ENCODE results near the gene KRT23. TPM values are rescaled to one million over a fixed set of nuclear protein-coding genes. Genes with fewer than 3 reads are reported as not detected.
A peak's percentile ranks its signal among the peaks of the same experiment; 100 is the strongest.

KRT23 gene
- total and polyA plus RNA-seq, 9 of the 15 experiments (the other 6 are each of a cell fraction or from before 2014, with no cell fraction given), result not detected

DNA sequence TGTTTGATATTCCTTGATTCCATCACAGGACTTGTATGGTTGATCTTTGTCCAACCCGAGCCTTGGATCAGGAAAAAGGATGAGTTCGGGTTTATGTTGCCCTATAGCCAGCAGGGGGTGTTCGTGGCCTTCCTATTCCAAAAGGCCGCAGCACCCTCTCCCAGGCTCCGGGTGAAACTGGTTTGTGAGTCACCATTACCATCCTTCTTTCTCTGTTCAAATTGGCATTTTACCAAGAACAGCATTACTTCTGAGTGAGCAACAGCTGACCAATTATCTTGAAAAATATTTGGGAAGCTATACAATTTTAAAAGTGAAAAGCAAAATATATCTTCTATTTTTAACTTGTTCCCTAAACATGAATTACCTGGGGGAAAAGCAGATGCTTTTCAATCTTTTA, 28.1 kb downstream of the KRT23 start (continued):
- TF ChIP-seq, protein P1, sequence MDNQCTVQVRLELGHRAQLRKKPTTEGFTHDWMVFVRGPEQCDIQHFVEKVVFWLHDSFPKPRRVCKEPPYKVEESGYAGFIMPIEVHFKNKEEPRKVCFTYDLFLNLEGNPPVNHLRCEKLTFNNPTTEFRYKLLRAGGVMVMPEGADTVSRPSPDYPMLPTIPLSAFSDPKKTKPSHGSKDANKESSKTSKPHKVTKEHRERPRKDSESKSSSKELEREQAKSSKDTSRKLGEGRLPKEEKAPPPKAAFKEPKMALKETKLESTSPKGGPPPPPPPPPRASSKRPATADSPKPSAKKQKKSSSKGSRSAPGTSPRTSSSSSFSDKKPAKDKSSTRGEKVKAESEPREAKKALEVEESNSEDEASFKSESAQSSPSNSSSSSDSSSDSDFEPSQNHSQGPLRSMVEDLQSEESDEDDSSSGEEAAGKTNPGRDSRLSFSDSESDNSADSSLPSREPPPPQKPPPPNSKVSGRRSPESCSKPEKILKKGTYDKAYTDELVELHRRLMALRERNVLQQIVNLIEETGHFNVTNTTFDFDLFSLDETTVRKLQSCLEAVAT (IDR thresholded peaks at IDR 0.05), result no peak
- TF ChIP-seq, protein P2, sequence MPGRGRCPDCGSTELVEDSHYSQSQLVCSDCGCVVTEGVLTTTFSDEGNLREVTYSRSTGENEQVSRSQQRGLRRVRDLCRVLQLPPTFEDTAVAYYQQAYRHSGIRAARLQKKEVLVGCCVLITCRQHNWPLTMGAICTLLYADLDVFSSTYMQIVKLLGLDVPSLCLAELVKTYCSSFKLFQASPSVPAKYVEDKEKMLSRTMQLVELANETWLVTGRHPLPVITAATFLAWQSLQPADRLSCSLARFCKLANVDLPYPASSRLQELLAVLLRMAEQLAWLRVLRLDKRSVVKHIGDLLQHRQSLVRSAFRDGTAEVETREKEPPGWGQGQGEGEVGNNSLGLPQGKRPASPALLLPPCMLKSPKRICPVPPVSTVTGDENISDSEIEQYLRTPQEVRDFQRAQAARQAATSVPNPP (IDR thresholded peaks at IDR 0.05; ENCODE audit: borderline replicate concordance, insufficient read depth, insufficient read length), result no peak
- TF ChIP-seq JUND (IDR thresholded peaks at IDR 0.05; ENCODE audit: borderline replicate concordance, low read depth, low read length) (peak; percentile 78), JUND (tag; IDR thresholded peaks at IDR 0.05; ENCODE audit: borderline replicate concordance, low read depth, low read length) (peak; percentile 65; the same call in 1 of the 3 replicates), ZNF12 (CRISPR knock-in tag; IDR thresholded peaks at IDR 0.05) (no peak), CSDE1 (IDR thresholded peaks at IDR 0.05) (no peak), RAD21 (CRISPR knock-in tag; conservative IDR thresholded peaks at IDR 0.05 in 1 of 2, IDR thresholded peaks at IDR 0.05 in 1 of 2) (peak; percentile 92 to 93), POLR3A (IDR thresholded peaks at IDR 0.05; ENCODE audit: borderline replicate concordance, extremely low read depth, insufficient read depth, insufficient read length) (no peak), ZEB2 (IDR thresholded peaks at IDR 0.05) (no peak), STAG1 (CRISPR knock-in tag; IDR thresholded peaks at IDR 0.05; ENCODE audit: borderline replicate concordance) (no peak; the same call in 1 of the 2 replicates), ZNF586 (CRISPR knock-in tag; conservative IDR thresholded peaks at IDR 0.05) (no peak)
- TF ChIP-seq, protein P3, sequence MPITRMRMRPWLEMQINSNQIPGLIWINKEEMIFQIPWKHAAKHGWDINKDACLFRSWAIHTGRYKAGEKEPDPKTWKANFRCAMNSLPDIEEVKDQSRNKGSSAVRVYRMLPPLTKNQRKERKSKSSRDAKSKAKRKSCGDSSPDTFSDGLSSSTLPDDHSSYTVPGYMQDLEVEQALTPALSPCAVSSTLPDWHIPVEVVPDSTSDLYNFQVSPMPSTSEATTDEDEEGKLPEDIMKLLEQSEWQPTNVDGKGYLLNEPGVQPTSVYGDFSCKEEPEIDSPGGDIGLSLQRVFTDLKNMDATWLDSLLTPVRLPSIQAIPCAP (CRISPR knock-in tag; IDR thresholded peaks at IDR 0.05; ENCODE audit: borderline replicate concordance), result no peak
- TF ChIP-seq, protein P4, sequence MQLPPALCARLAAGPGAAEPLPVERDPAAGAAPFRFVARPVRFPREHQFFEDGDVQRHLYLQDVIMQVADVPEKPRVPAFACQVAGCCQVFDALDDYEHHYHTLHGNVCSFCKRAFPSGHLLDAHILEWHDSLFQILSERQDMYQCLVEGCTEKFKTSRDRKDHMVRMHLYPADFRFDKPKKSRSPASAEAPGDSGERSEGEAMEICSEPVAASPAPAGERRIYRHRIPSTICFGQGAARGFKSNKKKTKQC (CRISPR knock-in tag; IDR thresholded peaks at IDR 0.05), result no peak
- TF ChIP-seq, protein P5, sequence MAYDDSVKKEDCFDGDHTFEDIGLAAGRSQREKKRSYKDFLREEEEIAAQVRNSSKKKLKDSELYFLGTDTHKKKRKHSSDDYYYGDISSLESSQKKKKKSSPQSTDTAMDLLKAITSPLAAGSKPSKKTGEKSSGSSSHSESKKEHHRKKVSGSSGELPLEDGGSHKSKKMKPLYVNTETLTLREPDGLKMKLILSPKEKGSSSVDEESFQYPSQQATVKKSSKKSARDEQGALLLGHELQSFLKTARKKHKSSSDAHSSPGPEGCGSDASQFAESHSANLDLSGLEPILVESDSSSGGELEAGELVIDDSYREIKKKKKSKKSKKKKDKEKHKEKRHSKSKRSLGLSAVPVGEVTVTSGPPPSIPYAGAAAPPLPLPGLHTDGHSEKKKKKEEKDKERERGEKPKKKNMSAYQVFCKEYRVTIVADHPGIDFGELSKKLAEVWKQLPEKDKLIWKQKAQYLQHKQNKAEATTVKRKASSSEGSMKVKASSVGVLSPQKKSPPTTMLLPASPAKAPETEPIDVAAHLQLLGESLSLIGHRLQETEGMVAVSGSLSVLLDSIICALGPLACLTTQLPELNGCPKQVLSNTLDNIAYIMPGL (CRISPR knock-in tag; IDR thresholded peaks at IDR 0.05), result no peak
- TF ChIP-seq, protein P6, sequence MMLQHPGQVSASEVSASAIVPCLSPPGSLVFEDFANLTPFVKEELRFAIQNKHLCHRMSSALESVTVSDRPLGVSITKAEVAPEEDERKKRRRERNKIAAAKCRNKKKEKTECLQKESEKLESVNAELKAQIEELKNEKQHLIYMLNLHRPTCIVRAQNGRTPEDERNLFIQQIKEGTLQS (IDR thresholded peaks at IDR 0.05), result peak; percentile 72
- TF ChIP-seq, protein P6 (CRISPR knock-in tag; conservative IDR thresholded peaks at IDR 0.05), result no peak; the same call in 1 of the 2 replicates
- TF ChIP-seq, protein P7, sequence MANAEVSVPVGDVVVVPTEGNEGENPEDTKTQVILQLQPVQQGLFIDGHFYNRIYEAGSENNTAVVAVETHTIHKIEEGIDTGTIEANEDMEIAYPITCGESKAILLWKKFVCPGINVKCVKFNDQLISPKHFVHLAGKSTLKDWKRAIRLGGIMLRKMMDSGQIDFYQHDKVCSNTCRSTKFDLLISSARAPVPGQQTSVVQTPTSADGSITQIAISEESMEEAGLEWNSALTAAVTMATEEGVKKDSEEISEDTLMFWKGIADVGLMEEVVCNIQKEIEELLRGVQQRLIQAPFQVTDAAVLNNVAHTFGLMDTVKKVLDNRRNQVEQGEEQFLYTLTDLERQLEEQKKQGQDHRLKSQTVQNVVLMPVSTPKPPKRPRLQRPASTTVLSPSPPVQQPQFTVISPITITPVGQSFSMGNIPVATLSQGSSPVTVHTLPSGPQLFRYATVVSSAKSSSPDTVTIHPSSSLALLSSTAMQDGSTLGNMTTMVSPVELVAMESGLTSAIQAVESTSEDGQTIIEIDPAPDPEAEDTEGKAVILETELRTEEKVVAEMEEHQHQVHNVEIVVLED (CRISPR knock-in tag; IDR thresholded peaks at IDR 0.05), result no peak

Measured in K562 (cell line).